Measurements from ENCODE around the gene DCTD.

- TF ChIP-seq EZH2 (IDR thresholded peaks at IDR 0.05), result no peak
- TF ChIP-seq POLR2AphosphoS5 (IDR thresholded peaks at IDR 0.05; ENCODE audit: borderline replicate concordance, low read depth, low read length), result no peak
Measured at GRCh38 chr4:182879913-182880312, 37.3 kb downstream of the DCTD start.

Measured in SK-N-MC (cell line).